GM12891 (cell line): ENCODE data around the gene TSPAN3.

Experiments used
- POLR2A ChIP-seq: IDR thresholded peaks from 2 replicates; pipeline ENCODE4 v1.6.1; 2011; ENCODE audit warnings: low read depth, low read length, control low read depth
- POLR2AphosphoS5 ChIP-seq: IDR thresholded peaks from 2 replicates; pipeline ENCODE4 v1.6.1; 2011; ENCODE audit warnings: low read depth, low read length, control low read depth

DNA sequence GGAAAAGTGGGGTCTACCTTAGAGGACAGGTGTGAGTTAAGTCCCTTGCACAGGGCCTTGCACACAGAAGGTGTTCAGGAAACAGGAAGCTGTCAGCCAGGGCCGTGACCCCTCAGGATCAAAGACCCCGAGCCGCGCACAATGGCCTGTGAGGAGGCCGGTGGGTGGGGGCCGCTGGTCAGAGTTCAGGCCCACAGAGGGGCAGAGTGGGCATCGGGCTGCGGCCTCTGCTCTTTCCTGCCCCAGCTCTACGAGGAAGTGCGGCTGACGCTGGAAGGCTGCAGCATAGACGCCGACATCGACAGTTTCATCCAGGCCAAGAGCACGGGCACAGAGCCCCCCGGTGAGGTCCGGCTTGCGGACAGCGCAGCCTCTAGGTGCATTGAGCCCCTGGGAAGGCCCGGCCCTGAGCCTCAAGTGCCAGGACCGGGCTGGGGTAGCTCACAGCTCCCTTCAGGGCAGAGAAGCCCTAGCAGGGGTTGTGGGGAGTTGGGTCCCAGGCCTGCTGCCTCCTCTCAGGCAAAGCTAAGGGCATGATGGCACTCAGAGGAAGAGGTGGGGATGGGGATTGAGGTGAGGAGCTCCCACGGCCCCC is 38.8 kb downstream of the TSPAN3 start:
- TF ChIP-seq POLR2A (no peak), POLR2AphosphoS5 (no peak)
